OCI-M1 (cell line): ENCODE measurements around the gene GFER.

Source experiments
- DNase-seq: peaks from one replicate; lab custom pipeline; 2025; lab: John Stamatoyannopoulos, UW

GFER gene

GRCh38 chr16:1974157-1975070, 9.6 kb upstream of the GFER start:
- no peak for DNase-seq

- no peak for DNase-seq
Measured at GRCh38 chr16:1975432-1976215, 8.4 kb upstream of the GFER start.

GRCh38 chr16:1976216-1976520, 7.8 kb upstream of the GFER start:
- DNase-seq: no peak

DNA sequence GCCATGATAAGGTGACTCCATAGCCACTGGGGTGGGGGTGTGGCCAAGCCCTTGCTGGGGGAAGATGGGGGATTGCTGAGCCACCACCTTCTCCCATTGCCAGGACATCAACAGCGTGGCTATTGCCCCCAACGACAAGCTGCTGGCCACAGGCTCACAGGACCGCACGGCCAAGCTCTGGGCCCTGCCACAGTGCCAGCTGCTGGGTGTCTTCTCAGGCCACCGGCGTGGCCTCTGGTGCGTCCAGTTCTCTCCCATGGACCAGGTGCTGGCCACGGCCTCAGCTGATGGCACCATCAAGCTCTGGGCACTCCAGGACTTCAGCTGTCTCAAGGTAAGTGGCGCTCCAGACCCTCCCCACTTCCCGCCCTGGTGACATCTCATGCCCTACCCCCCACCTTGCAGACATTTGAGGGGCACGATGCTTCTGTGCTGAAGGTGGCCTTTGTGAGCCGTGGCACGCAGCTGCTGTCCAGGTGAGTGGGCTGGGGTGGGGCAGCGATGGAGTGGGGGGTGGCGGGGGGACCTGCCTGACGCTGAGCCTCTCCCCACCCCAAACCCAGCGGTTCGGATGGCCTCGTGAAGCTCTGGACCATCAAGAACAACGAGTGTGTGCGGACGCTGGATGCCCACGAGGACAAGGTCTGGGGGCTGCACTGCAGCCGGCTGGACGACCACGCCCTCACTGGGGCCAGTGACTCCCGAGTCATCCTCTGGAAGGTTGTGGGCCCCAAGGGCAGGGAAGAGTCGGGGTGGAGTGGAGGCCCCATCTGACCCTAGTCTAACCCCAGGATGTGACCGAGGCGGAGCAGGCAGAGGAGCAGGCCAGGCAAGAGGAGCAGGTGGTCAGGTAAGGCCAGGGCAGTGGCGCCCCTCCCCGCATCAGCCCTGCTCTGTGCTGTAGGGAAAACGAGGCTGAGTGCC, 6.8 kb upstream of the GFER start:
- DNase-seq: no peak

- no peak for DNase-seq
Measured at GRCh38 chr16:1977875-1978268, 6.1 kb upstream of the GFER start.

DNA sequence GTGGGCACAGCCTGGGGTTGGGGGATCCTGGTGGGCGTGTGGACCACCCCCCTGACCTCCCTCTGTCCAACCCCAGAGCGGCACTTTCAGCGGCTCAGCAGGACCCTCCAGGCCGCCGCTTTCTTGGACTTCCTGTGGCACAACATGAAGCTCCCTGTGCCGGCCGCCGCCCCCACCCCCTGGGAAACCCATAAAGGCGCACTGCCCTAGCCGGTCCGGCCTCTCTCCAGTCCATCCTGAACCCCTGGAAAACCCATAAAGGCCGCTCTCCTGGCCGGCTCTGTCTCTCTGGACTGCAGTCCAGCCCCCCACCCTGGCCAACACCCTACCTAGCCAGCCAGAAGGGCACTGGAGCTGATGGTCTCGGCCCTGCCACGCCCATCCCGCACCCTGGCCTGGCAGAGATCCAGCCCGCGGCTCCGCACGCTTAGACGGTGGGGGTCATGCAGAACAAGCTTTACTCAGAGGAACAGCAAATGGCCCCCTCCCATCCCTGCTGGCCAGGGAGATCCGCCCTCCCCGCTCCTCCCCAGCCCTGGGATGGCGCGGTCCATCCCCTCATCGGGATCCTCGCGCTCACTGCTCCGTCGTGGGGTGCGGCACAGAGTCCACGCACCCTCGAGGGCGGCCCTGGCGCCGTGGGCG, 5.4 kb upstream of the GFER start:
- DNase-seq: no peak

DNA sequence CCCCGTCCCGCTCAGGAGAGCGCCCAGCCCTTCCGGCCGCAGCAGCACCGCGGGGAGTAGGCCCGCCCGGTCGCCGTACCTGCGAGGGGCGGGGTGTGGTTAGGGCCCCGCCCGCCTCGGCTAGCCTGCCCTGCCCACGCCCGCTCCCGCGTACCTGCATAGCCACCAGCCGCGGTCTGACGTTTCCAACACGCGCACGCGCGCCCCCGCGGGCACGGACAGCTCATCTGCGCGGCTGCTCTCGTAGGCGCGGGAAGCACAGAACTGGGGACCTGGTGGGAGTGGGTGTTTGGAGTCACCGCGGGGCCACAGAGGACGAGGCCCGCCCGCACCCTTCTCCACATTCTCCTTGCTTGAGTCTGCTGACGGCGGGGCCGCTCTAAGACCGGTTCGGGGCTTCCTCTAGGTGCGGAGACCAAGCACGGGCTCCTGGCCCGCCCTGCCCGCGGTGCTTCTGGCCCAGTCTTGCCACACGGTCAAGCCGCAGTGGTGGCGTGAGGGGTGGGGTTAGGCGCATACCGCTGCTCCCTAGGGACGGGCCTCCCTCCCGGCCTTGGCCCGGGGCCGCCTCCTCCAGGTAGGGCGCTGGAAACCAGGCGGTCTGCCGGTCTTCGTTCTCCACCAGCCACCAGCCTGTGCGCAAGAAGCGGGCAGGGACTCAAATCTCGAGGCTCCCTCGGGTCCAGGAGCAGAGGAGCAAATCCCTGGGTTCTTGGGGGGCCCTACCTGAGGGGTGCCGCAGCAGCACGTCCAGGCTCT, 4.5 kb upstream of the GFER start:
- DNase-seq: no peak

DNA sequence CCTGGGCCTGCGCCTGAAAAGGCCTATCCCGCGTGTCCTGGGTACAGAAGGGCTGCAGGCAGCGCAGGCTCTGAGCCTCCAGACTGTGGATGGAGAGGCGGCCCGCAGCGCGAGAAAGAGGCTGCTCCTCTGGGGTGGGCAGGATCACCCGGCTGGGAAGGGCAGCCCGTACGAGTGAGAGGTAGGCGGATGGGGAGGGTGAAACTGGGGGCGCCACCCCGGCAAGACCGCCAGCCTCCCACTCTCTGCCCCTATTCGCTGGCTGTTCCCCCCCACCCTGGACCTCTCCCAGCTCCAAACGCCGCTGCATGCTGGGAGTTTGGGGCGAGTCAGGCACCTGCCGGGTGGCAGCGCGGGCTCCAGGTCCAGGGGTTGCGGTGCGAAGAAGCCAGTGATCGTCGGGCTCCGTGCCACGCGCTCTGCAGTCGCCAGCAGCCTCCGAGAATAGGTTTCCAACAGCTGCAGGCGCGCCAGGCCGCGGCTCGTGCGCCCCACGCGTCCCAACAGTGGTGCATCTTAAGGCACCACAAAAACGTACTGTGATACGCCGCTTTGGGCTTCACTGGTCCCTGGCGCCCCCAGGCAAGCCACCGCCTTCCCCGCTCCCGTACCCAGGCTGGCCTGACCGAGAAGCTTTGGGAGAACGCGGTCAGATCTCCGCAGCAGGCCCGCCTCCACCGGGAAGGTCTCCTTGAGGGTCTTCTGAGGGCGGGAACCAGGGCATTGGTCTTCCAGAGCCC, 3.8 kb upstream of the GFER start:
- DNase-seq: no peak

GRCh38 chr16:1980770-1981087, 3.3 kb upstream of the GFER start:
- DNase-seq: no peak

GRCh38 chr16:1981398-1981836, 2.6 kb upstream of the GFER start, which contains the start of gene NOXO1:
Gene NOXO1, minus strand, starts transcription at chr16:1981469. Its CDS starts 290 bp downstream, at chr16:1981179.
- DNase-seq: peak; percentile 8

DNA sequence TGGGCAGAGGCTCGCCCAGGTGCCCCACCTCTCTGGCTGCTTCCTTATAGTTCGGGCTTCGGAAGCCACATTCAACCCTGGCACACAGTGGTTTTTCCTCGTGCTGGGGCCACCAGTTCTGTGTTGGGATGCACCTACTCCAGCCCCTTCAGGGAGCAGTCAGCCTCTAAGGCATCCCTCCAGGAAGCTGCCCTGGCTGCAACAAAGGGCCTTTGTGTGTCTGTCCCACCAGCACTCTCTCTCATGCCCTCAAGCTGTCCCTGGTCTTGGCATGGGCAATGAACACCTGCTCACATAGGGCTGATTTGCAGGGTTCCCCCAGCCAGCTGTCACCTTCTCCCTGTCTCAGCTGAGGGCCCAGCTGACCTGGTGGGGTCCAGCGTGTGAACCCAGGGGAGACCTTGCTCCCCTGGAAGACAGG, 2.0 kb upstream of the GFER start:
- DNase-seq: no peak

DNA sequence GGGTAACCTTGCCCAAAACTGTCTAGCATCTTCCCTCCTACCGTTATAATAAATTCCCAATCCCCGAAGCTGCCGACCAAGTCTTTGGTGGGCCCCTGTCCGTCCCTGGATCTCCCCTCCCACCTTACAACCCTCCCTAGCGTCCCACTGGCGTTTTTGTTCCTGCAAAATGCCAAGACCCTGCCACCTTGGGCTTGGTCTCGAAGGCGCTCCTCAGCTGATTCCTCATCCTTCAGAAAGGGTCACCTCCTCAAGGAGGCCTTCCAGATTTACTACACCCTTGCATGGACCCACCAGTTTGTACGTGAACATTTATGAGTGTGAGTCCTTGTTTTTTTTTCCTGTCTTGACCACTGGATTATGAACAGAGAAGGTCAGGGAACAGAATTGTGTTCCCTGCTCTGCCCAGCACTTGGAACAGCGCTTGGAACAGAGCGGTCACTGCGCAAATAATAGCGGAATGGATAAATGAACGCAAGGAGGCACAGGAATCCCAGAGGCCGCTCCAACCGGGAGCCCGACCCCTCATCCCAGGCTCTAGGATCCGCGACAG, 926 bp upstream of the GFER start:
- no peak for DNase-seq

DNA sequence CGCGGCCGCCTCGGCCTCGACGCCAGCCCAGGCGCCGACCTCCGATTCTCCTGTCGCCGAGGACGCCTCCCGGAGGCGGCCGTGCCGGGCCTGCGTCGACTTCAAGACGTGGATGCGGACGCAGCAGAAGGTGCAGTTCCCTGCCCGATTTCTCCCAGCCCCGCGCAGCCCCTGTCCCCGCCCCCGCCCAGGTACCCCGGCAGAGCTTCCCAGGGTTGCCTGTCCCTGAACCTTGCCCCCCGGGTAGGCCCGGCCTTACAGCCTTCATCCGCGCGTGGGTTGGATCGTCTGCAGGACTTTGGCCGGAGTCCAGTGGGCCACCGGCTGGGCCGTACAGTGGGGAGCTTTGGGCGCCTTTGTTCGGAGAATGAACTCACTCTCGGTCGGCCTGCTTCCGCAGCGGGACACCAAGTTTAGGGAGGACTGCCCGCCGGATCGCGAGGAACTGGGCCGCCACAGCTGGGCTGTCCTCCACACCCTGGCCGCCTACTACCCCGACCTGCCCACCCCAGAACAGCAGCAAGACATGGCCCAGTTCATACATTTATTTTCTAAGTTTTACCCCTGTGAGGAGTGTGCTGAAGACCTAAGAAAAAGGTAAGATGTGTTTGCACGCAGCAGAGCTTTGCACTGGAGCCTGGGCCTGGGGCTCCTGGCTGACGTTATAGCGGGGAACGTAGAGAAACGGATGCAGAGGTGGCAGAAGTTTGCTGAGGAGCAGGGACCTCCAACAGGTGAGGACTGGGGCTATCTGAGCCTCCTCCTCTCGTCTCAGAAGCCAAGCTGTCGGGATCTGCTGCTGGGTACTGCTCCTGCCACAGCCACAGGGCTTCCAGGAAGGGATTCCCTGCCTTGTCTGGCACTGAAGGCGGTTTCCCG, 593 bp downstream of the GFER start:
- no peak for DNase-seq

- DNase-seq: no peak
Measured at GRCh38 chr16:1985466-1986150, 1.6 kb downstream of the GFER start.

GRCh38 chr16:1987198-1987597, 3.2 kb downstream of the GFER start:
- no peak for DNase-seq

DNA sequence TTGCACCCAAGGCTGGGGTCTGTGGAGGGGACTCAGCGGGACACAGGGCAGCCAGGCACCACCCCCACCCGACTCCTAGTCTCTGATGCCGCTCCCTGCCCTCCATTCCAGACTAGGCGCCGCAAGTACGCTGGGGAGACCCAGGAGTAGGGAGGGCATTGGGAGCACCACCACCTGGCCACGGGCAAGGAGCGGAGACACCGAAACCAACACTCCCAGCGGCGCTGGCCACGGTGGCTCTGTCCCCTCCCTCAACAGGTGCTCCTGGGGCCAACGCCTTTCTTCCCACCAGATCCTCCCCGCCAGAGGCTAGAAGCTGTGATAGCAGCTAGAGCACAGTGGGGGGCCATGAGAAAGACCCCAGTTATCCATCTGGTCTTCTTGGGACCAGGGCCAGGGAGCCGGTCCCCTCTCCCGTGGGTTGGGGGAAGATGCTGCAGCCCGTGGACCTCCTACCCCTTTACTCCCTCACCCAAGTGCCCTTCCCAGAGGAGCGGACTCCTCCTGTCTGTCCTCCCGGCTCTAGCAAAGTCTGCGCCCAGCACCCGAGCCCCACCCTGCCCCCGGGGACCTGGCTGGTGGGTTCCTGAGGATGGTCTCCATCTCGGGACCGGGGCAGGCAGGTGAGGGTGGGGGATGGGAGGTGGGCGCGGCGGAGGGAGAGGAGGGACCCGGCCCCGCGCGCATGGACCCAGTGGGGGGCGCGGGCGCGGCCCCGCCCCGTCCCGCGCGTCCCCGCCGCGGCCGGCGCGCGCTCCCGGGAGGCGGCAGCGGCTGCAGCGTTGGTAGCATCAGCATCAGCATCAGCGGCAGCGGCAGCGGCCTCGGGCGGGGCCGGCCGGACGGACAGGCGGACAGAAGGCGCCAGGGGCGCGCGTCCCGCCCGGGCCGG, 5.5 kb downstream of the GFER start, which contains the start of gene SYNGR3:
Gene SYNGR3, plus strand, starts transcription at position 762 of the 892 bp plus-strand sequence. CDS start 133 bp downstream, outside the sequence.
- no peak for DNase-seq

DNA sequence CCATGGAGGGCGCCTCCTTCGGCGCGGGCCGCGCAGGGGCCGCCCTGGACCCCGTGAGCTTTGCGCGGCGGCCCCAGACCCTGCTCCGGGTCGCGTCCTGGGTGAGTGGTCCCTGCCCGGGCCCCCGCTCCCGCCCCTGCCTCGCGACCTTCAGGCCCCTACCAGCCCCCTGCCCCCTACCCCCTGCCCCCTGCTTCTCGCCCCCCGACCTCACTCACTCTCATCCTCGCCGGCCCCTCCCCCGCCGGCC, 6.0 kb downstream of the GFER start:
- no peak for DNase-seq
